ENCODE results near the gene TCF4.

DNA sequence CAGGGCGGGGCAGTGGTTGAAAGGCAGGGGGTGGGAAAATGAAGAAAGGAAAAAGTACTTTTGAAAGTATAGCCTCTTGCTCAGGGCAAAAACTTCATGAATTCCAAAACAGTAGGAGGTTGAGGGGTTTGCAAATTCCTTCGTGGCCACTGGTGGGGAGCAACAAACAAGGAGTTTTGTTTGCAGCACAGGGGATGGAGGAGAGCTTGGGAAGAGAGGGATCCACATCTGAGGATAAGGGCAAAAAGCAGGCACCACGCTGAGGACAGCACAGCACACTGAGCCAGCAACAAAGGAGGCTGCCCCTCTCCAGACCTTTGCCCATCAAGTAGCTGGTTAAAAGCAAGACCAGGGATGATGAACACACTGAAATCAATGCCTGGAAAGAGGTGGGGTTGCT is 148.9 kb downstream of the TCF4 start:
- TF ChIP-seq, protein P1, sequence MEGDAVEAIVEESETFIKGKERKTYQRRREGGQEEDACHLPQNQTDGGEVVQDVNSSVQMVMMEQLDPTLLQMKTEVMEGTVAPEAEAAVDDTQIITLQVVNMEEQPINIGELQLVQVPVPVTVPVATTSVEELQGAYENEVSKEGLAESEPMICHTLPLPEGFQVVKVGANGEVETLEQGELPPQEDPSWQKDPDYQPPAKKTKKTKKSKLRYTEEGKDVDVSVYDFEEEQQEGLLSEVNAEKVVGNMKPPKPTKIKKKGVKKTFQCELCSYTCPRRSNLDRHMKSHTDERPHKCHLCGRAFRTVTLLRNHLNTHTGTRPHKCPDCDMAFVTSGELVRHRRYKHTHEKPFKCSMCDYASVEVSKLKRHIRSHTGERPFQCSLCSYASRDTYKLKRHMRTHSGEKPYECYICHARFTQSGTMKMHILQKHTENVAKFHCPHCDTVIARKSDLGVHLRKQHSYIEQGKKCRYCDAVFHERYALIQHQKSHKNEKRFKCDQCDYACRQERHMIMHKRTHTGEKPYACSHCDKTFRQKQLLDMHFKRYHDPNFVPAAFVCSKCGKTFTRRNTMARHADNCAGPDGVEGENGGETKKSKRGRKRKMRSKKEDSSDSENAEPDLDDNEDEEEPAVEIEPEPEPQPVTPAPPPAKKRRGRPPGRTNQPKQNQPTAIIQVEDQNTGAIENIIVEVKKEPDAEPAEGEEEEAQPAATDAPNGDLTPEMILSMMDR (IDR thresholded peaks at IDR 0.05): no peak
- TF ChIP-seq POLR2AphosphoS5 (IDR thresholded peaks at IDR 0.05; ENCODE audit: low read depth, low read length): no peak
- no peak for TF ChIP-seq MXI1 (IDR thresholded peaks at IDR 0.05; ENCODE audit: low read depth, low read length)
- TF ChIP-seq ELF1 (IDR thresholded peaks at IDR 0.05): no peak
